GM03348 (cell line): ENCODE data around the gene CHRM1.

Experiments
- DNase-seq: peaks from one replicate; pipeline ENCODE4 v3.0.0; 2012; ENCODE audit warnings: low spot score

Gene CHRM1

DNA sequence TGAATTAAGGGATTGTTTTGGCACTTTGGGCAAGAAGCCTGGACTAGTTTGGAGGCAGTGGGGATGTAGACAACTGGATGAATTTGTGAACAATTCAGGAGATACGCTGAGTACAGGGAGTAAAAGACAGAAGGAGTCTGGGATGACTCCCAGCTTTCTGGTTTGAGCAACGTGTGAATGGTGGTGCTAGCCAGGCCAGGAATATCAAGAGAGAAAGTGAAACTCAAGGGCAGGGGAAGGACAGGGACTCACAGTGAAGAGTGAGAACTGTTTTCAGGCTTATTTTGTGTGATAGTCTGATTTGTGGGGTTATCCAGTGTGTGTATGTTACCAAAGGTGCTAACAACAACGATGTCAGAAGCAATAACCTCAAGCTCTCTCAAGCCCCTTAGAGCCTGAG is 15.9 kb downstream of the CHRM1 start:
- DNase-seq = no peak

DNA sequence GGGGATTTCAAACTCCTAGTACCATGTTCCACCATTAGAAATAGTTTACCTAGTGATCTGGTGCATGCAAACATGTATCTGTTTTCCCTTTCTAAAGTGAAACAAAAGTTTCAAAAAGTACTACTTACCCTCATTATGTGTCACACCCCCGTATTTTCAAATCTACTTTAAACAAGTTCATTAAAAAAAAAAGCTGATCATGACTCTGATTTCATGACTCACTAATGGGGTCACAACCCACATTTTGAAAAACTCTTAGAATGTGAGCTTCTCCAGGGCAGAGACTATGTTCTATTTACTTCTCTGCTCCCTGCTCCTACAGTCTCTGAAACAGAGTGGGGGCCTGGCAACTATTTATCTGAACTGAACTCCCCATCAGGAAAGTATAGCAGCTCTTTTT is 18.2 kb downstream of the CHRM1 start:
- DNase-seq = no peak

DNA sequence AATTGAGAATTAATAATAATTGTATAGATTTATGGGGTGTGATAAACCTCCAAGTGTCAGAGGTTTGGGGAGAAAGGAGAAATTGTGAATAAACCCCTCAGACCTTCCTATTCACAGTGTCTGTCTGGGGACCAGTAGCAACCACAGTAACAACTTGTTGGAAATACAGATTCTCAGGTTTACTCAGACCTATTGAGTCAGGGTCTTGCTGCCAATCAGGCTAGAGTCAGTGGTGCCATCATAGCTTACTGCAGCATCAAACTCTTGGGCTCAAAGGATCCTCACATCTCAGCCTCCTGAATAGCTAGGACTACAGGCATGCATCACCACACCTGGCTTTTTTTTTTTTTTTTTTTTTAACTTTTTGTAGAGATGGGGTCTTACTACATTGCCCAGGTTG is 23.1 kb downstream of the CHRM1 start:
- no peak for DNase-seq

DNA sequence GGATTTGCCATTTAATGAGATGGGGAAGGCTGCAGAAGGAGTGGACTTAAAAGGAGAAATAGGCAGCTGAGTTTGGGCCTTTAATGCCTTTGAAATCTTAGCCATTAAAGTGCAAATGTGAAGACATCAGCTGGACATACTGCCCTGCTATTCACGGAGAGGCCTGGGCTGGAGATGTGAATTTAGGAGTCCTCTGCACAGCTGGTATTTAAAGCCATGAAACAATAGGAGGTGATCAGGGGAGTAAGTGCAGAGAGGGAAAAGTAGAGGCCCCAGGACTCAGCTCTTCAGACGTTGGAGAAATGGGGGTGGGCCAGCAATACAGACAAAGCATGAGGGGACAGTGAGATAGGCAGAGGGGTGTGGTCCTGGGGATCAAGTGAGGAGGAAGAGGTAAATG is 23.9 kb downstream of the CHRM1 start:
- no peak for DNase-seq

DNA sequence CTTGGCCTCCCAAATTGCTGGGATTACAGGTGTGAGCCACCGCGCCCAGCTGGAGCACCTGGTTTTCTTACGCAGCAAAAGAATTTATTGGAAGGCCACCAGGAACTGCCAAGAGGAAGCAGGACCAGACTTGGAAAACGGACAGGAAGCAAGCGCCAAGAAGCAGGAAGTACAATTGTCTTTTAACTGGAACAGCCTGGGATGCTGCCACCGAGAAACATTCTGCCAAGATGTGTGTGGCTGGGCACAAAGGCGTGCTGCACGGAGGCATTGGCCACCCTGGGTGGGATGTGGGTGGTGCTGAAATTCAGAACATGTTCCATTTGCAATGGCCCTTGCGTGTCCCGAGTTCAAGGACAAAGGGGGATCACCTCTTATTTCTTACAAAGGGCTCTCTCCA is 25.1 kb downstream of the CHRM1 start:
- no peak for DNase-seq

DNA sequence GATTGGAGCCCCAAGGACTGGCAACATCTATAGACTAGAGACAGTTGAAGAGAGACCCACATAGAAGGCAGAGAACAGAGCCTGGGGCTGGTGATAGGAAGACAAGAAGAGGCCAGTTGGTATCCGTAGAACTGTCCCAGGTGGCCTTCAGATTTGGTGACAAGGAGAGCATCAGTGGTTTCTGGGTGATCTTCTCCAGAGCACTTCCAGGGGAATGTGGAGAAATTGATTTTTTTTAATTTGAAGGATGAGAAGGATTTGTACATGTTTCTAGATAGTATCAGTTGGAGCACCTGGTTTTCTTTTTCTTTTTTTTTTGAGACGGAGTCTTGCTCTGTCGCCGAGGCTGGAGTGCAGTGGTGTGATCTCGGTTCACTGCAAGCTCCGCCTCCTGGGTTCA is 25.7 kb downstream of the CHRM1 start:
- DNase-seq = no peak

DNA sequence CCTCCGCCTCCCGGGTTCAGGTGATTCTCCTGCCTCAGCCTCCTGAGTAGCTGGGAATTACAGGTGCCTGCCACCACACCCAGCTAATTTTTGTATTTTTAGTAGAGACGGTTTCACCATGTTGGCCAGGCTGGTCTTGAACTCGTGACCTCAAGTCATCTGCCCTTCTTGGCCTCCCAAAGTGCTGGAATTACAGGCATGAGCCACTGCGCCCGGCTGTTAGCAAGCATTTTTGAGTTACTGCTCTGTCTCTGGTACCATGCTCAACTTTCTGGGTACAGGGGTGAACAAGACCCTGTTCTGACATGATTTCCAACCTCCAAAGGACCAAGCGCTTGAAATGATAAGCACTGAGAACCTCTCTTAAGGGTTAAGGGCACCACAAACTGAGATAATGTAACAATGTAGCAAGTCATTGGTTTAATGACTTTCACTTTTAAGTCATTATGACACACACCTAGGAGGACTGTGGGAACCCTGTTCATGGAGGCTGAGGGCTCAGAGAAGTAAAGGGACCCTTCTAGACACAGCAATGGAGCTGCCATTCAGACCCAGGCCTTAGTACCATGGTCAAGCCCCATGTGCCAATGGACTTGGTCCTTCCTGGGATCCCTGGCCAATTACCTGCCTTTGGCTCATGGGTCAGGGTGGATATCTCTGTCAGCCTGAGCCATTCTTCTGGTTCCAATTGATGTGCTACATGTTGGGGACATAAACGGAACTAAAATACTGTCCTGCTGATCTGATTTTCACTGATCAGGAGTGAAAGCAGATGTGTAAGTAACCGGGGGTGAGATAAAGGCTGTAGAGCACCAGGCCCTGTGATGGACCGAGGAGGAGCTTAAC is 28.9 kb downstream of the CHRM1 start:
- DNase-seq = no peak

DNA sequence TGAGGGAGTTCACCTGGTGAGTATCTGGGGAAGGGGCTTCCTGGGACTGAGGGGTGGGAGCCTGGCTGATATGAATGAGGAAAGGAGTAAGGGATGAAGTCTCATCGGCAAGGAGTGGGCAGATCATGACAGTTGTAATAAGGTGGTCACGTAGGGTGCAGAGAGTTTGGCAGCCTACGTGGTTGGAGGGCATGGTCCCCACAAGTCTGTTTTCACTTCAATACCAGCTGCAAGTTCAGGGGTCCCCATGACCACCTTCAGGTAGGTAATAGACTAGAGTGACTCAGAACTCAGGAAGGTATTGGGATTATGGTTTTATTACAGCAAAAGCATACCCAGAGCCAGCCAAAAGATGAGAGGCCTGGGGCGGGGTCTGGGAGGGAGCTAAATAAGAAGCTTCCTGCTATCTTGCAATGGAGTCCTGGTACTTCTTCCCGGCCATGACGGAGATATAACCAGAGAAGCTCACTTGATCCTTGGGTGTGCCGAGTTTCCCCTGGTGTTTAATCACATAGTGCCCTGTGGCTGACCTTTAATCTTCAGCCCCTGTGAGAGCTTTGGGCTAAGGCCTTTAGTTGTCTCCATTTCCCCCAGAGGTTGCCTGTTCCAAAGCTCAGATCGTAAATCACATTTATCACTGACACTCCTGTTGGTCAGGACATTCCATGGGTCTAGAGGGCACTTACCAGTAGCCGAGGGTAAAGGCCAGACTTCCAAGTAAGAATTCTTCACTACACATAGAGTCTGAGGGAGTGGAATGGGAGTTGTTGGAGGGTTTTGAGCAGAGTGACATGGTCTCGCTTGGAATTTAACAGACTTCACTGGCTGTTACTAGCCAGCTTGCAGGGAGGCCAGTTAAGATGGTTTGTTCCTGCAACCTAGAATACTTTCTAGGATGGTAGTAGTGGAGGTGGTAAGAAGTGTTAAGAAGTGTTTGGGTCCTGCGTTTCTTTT is 31.4 kb downstream of the CHRM1 start:
- DNase-seq = peak; percentile 45

DNA sequence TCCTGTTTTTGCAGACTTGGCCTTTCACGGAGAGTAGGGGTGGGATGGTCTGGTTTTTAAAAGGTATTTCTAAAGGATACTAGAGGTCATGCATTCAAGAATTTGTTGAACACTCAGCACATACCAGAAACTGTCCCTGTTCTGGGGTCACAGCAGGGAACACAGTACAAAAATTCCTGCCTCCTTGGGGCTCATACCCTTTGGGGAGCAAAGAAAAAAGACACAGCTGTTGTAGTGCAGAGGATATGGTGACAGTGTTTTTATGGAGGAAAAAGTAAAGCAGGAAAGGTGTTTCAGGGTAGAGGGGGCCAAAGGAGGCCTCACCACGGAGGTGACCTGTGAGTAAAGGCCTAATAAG is 32.1 kb downstream of the CHRM1 start:
- no peak for DNase-seq

DNA sequence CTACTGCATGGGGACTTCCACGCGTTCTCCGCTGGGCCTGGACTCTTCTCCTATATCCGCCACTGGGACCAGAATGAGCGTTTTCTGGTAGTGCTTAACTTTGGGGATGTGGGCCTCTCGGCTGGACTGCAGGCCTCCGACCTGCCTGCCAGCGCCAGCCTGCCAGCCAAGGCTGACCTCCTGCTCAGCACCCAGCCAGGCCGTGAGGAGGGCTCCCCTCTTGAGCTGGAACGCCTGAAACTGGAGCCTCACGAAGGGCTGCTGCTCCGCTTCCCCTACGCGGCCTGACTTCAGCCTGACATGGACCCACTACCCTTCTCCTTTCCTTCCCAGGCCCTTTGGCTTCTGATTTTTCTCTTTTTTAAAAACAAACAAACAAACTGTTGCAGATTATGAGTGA is 32.8 kb downstream of the CHRM1 start:
- DNase-seq = no peak

DNA sequence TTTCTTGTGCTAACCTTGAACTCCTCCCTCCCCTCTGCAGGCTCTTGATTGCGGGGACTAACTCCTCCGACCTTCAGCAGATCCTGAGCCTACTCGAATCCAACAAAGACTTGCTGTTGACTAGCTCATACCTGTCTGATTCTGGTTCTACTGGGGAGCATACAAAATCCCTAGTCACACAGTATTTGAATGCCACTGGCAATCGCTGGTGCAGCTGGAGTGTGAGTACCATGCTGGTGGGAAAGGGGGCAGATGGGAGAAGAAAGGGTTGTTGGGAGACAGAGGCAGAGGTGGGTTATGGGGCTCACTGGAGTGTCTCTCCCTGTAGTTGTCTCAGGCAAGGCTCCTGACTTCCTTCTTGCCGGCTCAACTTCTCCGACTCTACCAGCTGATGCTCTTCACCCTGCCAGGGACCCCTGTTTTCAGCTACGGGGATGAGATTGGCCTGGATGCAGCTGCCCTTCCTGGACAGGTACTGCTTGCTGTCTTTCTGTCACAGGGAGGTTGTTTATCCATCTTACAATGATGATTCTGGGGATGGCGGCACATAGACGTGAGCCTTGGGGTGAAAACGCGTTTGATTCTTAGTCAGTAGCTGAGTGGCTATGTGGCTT is 35.9 kb downstream of the CHRM1 start:
- no peak for DNase-seq

DNA sequence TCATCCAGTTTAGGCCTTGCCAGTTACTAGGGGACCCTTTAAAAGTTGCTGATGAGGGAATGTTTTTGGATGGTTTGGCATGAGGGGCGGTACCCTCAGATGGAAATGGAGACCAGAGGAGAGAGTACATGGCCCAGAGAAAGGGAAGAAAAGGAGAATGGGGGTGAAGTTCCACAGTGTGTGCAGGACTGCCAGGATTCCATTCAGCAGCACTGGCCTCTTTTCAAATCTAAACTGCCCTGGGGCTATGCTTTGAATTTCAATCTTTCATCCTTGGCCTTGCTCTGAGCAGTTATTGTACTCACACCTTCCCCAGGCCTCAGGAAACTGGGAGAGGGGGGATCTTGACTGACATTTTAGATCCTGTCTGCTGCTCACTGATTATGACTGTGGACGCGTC is 37.5 kb downstream of the CHRM1 start:
- DNase-seq = peak; percentile 12

DNA sequence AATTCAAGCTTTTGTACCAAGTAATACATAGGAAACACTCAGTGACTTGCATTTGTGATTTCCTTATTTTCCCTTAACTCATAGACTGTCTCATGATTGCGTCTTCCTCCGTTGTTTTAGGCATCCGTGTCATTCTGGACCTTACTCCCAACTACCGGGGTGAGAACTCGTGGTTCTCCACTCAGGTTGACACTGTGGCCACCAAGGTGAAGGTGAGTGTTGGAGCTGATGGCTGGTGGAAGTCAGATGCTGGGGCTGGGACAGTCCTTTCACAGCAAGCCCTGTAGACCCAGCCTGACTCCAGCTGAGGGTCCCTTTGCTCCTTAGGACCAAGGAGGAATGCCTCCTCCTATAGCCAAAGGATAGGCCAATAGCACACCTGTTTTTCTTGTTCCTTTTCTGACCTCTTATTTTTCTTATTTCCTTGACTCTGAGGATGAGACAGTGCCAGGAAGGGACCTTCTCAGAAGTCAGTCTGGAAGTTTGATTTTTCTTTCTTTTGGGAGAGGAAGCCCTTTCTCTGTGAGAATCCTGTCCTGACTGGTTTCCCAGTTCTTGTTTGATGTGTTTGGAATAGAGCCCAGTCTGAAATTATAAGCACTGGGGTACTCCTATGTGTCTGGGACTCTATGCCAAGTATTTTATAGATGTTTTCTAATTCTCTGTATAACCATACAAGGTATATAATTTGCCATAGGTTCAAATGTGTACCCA is 38.2 kb downstream of the CHRM1 start:
- DNase-seq = peak; percentile 10

DNA sequence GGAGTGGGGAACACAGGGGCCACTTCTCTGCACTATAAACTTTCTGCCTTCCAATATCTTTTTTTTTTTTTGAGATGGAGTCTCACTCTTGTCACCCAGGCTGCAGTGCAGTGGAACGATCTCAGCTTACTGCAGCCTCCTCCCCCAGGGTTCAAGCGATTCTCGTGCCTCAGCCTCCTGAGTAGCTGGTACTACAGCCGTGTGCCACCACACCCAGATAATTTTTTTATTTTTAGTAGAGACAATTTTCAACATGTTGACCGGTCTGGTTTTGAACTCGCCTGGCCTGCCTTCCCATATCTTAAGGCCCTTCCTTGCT is 38.8 kb downstream of the CHRM1 start:
- no peak for DNase-seq

DNA sequence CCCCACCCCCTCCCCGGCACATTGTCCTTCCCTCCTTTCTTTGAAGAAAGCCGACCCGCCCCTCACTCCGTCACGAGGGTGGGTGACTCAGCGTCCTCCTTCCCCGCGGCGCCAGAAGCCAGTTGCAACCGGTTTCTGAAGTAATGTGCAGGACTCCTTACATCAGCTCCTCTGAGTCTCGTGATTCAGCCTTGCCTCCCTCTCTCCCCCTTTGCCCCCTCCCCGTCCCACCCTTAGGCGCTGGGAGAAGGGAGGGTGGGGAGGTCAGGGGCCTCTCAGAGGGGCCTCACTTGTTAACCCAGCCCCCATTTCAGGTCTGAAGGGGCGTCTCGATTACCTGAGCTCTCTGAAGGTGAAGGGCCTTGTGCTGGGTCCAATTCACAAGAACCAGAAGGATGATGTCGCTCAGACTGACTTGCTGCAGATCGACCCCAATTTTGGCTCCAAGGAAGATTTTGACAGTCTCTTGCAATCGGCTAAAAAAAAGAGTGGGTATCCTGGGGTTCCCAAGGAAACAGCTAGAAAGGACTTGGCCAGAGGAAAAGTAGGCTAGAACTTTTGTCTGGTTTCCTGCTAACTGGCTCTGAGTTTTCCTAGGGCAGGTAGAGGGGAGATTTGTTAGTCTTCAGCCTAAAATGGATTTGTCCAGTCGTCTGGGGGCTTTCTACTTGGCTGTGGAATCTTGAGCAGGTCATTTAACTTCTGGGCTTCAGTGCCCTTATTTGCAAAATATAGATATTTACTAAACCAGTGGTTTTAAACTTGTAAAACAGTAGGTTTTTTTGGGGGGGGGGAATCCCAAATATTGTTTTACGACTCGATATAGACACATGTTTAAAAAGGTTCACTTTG is 39.4 kb downstream of the CHRM1 start:
- DNase-seq = peak; percentile 95

DNA sequence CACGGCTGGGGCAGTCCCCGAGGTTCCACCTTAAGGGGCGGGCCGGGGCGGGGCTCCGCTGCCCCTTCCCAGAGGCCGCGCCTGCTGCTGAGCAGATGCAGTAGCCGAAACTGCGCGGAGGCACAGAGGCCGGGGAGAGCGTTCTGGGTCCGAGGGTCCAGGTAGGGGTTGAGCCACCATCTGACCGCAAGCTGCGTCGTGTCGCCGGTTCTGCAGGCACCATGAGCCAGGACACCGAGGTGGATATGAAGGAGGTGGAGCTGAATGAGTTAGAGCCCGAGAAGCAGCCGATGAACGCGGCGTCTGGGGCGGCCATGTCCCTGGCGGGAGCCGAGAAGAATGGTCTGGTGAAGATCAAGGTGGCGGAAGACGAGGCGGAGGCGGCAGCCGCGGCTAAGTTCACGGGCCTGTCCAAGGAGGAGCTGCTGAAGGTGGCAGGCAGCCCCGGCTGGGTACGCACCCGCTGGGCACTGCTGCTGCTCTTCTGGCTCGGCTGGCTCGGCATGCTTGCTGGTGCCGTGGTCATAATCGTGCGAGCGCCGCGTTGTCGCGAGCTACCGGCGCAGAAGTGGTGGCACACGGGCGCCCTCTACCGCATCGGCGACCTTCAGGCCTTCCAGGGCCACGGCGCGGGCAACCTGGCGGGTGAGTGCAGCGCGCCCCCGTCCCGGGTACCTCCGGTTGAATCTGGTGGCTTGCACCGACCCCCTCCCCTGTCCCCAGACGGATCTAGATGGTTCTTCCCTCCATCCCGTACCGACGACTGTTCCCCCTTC is 40.2 kb downstream of the CHRM1 start, which contains the start of gene SLC3A2:
TSS of gene SLC3A2 (plus strand) at position 94 of the 776 bp plus-strand sequence. CDS start at position 222, 128 bp downstream.
- peak; percentile 94 for DNase-seq

DNA sequence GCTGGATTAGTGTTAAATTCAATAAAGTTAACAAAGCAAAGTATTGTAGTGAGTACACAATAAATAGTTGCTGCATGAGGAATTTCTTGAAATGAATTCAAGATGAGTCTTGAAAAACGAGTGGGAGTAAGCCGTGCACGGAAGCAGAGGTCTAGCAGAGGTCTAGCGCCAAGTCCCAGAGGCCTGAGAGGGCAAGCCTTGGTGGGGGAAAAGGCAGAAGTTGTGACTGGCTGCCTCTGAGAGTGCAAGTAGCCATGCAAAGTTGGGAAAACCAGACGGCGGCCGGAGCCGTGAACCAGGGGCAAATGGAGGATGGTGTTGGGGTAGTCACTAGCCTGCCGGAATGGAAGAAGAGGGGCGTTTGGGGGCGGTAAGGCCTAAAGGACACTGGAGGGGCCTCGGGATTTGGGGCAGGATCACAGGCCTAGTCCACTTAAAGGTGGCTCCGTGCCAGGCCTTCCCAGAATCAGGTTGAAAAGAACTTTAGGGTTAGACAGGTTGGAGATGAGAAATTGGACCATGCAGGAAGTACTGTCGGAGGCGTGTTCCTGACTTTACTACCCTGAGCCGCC is 40.8 kb downstream of the CHRM1 start:
- DNase-seq = peak; percentile 86

DNA sequence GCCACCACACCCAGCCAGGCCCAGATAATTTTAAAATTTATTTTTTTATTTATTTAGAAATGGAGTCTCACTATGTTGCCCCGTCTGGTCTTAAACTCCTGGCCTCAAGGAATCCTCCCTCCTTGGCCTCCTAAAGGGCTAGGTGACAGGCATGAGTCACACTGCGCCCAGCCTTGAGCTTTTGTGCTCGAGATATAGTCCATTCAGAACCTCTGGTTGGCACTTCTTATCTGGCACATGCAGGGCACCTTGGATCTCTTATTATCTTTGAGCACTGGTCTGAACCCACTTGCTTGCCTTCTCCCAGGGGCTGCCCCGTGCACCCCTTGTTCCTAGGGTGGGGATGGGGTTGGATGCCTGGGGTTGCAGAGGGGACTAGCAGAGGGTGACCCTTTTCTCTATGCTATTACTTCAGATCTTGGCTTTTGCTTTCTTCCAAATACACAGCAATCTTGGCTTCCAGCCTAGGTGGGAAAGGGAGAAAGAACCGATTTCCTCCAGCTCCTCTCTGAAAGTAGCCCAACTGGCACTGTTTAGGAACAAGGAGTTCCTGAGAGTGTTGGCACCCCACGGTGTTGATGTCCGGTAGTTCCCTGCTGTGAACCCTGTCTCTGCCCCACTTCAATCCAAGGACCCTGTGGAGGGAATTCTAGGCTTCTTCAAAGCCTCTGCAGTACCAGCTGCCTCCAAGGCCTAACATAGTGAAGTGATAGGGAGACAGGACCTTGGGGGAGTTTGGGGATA is 41.8 kb downstream of the CHRM1 start:
- DNase-seq = no peak

DNA sequence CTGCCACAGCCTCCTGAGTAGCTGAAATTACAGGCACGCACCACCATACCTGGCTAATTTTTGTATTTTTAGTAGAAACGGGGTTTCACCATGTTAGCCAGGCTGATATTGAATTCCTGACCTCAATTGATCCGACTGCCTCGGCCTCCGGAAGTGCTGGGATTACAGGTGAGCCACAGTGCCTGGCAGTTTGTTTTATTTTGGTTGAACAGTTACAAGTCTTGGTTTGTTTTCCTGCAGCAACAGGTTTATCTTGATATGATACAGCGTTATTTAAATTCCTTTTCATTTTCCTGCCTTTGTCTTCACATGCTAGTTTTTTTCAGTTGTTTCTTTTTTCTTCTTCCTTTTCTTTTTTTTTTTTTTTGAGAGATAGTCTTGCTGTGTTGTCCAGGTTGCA is 44.5 kb downstream of the CHRM1 start:
- DNase-seq = no peak
